ENCODE measurements around the gene KIF5A.

KIF5A gene

GRCh38 chr12:57535764-57536596 lies 13.9 kb upstream of the KIF5A start:
- DNase-seq (ENCODE audit: low read depth in 2 of 2), result no peak

- DNase-seq (ENCODE audit: low read depth in 2 of 2), result no peak
These were observed 13.3 kb upstream of the KIF5A start for GRCh38 chr12:57536597-57536942.

DNA sequence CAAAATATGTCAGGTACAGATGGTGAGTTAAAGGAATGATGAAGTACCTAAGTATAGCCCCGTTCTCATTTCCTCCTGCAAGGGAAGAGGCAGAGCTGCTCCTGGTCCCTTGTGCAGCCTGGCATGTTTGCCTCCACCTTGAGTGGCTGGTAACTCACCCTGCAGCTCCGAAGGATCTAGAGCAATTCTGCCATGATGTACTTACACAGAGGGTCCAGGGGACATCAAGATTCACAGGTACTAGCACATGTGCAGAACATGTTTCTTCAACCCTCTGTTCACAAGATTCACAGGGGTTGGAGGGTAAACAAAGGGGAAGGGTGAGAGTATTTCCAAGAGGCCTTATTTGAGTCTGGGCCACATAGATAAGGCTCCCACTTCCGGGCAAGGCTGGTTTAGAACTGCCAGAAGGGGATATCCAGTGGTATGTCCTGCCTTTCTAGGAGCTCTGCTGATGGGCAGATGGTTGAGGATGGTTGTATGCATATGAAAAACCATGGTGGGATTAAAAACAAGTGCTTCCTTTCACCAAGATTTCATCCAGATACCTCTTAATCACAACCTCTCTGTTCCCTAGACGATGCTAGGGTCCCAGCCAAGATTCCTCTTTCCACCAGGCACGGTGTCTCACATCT lies 10.6 kb upstream of the KIF5A start:
- no peak for DNase-seq (ENCODE audit: low read depth in 2 of 2)

DNA sequence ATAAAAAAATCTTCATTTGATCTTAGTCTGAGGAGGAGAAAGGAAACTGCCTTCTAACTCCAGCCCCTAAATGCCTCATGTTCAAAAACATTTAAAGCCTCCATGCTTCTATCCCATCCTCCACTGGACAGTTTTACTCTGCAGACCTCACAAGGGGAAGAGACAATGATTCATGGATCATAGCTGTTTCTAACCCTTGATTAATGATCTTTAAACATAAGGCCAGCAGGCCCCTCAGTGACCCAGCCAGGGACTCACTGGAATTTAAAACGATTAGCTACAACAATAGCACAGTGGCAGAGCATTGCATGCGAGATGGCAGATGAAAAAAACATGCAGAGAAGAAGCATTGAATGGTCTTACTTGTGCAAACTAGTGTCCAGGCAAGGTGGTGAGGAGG lies 8.8 kb upstream of the KIF5A start:
- DNase-seq (ENCODE audit: low read depth in 2 of 2), result no peak

GRCh38 chr12:57541717-57542116 lies 8.1 kb upstream of the KIF5A start:
- no peak for DNase-seq (ENCODE audit: low read depth in 2 of 2)

DNA sequence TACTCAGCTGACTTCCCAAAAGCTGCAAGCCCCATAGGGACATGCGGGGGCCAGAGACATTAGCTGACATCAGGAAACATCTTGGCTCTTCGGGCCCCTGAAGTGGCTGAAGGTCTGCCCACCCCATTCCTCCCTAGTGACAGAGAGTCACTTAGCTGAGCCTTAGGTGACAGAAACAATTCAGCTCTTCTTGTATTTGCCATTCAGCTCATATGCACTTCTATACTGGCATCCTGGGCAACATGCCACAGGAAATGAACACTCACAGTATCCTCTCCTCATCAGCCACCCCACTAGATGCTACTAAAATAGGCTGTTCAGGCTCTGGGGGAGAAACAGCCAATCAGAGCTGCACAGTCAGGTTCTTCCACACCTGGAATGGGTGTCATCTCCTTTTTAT lies 6.3 kb upstream of the KIF5A start:
- DNase-seq (ENCODE audit: low read depth in 2 of 2), result no peak

- DNase-seq (ENCODE audit: low read depth in 2 of 2), result no peak
These were observed 3.9 kb upstream of the KIF5A start for GRCh38 chr12:57545809-57546437.

GRCh38 chr12:57546438-57547287 lies 3.2 kb upstream of the KIF5A start, which contains the start of gene DCTN2:
TSS of gene DCTN2 (minus strand) at chr12:57547192. CDS start at chr12:57547063, 129 bp downstream.
- DNase-seq (ENCODE audit: low read depth in 2 of 2), result peak; percentile 84 to 90

- DNase-seq (ENCODE audit: low read depth in 2 of 2), result no peak
These were observed 2.4 kb upstream of the KIF5A start for GRCh38 chr12:57547288-57548012.

DNA sequence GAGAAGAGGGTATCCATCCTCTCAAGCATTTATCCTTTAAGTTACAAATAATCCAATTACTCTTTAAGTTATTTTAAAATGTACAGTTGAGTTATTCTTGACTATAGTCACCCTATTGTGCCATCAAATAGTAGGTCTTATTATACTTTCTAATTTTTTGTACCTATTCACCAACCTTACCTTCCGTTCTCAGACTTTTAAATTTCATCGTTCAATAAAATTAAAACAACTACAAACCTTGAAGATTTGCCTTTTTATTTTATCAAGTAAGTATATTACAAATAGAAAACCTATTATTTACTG lies 1.9 kb upstream of the KIF5A start:
- no peak for DNase-seq (ENCODE audit: low read depth in 2 of 2)

DNA sequence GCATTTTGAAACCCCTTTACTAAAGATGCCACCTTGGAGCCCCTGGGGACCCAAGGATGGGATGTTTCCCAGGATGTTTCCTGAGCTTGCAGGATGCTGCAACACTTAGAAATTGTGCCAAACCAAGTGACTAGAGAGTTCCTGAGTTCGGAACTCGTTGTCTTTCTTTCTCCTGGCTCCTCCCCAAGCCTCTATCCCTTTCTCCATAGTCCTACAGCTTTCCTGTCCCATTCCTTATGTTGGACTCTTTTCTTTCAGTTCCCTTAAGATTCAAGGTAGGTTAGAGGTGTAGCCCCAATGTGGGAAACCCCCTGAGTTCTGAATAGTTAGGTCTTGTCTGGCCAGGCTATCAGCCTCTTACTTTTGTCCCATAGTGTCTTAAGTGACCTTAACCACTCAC lies 1.4 kb upstream of the KIF5A start:
- no peak for DNase-seq (ENCODE audit: low read depth in 2 of 2)

DNA sequence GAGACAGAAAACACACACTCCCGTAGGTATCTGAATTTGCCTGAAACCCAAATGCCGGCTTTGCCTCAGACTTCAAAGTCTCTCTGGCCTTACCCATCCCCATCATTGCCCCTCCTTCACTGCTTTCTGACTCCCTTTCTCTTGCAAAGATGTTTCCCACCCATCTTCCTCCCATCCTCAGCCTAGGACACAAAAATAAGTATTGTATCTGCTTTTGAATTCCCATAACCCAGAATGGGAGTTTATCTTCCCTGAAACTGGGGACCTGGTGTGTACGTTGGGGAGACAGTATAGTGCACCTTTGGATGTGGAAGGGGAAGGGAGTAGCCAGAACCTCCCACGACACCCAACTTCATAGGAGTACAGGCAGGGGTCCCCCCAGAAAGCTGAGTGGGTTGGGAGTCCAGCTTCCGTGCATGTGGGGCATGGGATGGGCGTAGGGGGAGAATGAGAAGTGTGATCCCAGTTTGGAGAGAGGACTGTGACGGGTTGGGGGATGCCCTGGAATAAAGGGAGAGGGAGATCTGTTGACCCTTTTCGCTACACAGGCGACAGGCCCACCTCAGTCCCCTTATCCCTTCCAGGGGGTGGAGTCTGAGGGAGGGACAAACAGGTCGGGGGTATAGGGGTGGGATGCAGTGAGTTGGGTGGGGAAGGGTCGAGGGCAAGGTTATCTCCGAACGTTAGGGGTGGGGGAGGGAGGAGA lies 488 bp upstream of the KIF5A start:
- no peak for DNase-seq (ENCODE audit: low read depth in 2 of 2)

DNA sequence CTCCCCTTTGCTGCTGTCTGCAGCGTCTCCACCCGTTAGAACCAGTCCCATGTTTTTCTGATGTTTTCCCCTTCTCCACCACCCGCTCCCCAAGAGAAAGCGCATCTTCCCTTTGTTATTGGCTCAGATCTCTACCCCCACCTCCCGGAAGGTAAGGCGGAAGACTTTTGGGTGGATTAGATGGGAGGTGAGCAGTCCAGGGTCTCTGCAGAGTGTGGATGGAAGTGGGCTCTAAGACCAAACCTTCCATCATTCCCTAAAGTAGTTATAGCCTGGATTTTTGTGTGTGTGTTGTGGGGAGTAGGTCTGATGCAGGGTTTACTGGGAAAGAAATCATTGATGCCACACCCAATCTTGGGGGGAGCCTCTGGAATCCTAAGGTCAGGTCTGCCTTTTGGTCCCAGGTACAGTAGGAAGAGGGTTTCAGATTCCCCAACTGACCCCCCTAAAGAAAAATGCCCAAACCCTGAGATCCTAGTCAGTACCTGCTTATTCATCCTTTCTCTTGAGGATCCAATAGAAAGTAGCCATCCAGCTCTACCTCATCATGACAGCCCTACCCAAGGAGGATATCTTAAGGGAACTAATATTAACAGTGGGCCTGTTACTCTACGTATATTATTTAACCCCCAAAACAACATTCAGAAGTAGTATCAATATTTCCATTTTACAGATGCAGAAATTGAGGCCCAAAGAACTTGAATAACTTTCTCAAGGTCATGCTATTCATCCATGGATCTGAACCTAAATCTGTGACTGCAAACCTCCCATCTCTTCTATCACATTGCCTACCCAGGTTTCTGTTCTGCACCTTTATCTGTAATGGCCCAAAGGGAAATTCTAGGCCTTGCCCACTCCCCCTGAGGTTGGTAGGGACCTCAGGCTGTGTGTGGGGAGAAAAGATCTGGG lies 1.1 kb downstream of the KIF5A start:
- DNase-seq (ENCODE audit: low read depth in 2 of 2), result no peak

- no peak for DNase-seq (ENCODE audit: low read depth in 2 of 2)
These were observed 1.9 kb downstream of the KIF5A start for GRCh38 chr12:57551637-57552305.

DNA sequence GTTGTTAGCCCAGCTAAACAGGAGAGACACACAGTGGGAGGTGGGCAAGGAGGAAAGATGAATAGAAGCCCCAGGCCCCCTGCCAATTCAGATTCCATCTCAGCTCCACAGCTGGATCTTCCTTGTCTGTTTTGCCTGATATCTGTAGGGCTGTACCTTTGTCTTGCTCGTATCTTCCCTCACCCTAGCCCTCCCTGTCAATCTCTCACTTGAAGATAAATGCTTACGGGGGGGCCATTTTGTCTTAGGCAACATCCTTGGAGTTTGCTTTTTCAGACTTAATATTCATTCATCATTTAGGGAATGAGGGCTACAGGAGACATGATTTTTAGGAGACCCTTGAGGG lies 2.4 kb downstream of the KIF5A start:
- DNase-seq (ENCODE audit: low read depth in 2 of 2), result no peak

DNA sequence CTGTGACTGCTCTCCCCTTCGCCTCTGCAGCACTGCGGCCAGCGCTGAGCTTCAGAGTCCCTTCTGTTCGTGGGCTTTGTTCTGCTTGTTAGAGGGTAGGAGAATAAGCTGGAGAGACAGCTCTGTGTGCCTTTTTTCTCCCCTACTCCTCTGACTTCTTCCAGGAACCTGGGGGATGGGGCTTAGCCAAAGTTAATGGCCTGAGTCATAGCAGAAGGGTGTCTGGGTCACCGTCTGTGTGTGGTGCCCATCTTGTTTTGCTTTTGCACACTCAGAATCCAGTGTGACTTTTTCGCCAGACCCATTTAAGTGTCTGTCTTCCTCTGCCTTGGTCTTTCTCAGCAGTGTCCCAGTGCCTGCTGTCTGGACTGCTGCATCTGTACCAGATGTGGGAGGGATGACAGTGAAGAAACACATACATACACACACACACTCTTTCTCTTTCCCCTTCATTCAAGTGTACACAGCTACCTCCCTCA lies 3.0 kb downstream of the KIF5A start:
- DNase-seq (ENCODE audit: low read depth in 2 of 2), result no peak

DNA sequence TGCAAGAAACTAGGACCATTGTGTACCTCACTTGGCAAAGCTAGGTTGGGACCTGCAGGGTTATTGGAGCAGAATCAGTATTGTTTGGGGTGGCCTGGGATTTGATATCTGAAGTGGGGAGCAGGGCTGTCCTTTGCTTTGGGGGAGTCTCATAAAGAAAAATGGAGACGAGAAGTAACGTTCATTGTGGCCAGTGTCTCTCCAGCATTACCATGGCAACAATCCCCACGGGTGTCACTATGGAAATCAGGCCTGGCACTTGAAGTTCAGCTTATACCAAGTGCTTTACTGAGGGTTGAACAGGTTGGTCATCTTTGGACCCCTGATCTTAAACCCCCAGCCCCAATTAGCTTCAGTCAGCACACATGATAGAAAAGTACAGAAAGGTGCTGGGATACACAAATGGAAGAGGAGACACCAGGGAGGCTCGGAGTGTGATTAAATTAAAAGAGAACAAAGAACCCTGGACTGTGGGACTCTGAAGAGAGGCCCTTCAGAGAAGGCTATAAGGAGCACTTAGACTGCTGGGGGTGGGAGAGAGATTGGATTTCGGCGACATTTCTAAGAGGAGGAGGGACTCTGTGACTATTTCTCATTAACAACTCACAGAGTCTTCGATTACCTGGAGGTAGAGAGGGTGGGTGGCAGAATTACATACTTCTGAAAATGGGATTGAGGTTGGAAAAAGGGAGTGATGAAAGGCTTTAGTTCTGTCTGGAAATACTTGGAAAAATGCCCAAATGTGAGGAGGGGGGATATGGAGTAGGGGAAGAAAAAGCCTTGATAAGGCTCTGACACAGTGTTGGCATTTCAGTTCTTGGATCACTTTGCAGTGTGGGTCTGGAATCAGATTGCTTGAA lies 3.7 kb downstream of the KIF5A start:
- no peak for DNase-seq (ENCODE audit: low read depth in 2 of 2)

GRCh38 chr12:57554453-57554852 lies 4.6 kb downstream of the KIF5A start:
- DNase-seq (ENCODE audit: low read depth in 2 of 2), result no peak

All from stimulated activated CD8-positive, alpha-beta memory T cell treated with anti-CD3 and anti-CD28 coated beads, Interleukin-2, amount 100 ng/mL, for 48 hours (primary cell).